ENCODE measurements around the gene ALK.

- no peak for TF ChIP-seq USF2 (IDR thresholded peaks at IDR 0.05; ENCODE audit: borderline replicate concordance, low read depth, low read length)
- TF ChIP-seq SMAD5 (IDR thresholded peaks at IDR 0.05; ENCODE audit: low read depth), result no peak
- no peak for TF ChIP-seq ASH2L (IDR thresholded peaks at IDR 0.05; ENCODE audit: borderline replicate concordance, low read depth)
- no peak for TF ChIP-seq EZH2 (IDR thresholded peaks at IDR 0.05; ENCODE audit: borderline replicate concordance, control insufficient read depth, low read depth, low read length)
- no peak for TF ChIP-seq BHLHE40 (IDR thresholded peaks at IDR 0.05; ENCODE audit: borderline replicate concordance in 1 of 2, low read depth in 2 of 2, low read length in 1 of 2)
- TF ChIP-seq CEBPB (IDR thresholded peaks at IDR 0.05; ENCODE audit: borderline replicate concordance in 1 of 2, low read depth in 2 of 2, low read length in 2 of 2), result no peak
- TF ChIP-seq FOXM1 (IDR thresholded peaks at IDR 0.05; ENCODE audit: low read depth, low read length), result no peak
- no peak for TF ChIP-seq POLR2A (IDR thresholded peaks at IDR 0.05; ENCODE audit: low read depth, low read length)
- no peak for TF ChIP-seq YY1 (IDR thresholded peaks at IDR 0.05; ENCODE audit: low read depth, low read length)
Observed at GRCh38 chr2:29591600-29591999, 329.8 kb downstream of the ALK start.

Measured in GM12878 (cell line).